ENCODE data around the gene UQCC2. TPM values are rescaled to one million over a fixed set of nuclear protein-coding genes. Genes with fewer than 3 reads are reported as not detected.
A peak's percentile ranks its signal among the peaks of the same experiment; 100 is the strongest.

Gene UQCC2
- total and polyA plus RNA-seq, 2 of the 4 experiments (the other 2 are of a cell fraction), result 13.8 to 34.5 TPM

DNA sequence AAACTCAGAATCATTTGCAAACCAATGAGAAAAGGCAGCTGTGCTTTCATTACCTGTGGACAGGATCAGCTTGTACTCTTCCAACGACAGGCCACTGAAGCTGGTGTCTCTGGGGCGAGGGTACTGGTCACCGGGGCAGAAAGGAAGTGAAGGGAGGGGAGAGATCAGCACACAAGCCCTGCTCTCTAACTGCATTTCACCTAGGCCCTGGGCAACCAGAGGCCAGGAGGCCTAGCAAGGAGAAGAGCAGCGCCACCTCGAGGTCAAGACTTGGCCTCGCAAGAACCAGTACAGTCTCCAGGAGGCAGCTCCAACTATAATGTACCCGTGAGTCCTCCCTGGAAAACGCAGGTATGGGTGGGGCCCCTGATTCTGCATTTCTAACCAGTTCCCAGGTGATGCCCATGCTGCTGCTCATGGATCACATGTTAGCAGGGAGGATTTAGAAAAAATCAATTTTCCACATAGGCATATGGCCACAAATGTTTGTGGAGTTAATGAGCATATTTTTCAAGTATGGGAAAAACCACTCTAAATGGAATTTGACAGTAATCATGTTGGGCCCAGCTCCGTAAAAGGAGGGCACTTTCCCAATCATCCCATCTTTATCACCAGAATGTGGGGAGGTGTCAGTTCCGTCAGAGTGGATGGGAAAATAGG, 11.0 kb downstream of the UQCC2 start (continued):
- TF ChIP-seq POLR2A (IDR thresholded peaks at IDR 0.05; ENCODE audit: low read depth, low read length) (no peak), BHLHE40 (IDR thresholded peaks at IDR 0.05; ENCODE audit: low read depth, low read length) (no peak), MAFK (IDR thresholded peaks at IDR 0.05; ENCODE audit: low read depth, low read length) (no peak), RAD21 (IDR thresholded peaks at IDR 0.05; ENCODE audit: low read length) (peak; percentile 80), NFE2L2 (IDR thresholded peaks at IDR 0.05; ENCODE audit: low read depth, low read length) (no peak), SMC3 (IDR thresholded peaks at IDR 0.05; ENCODE audit: low read depth, low read length) (peak; percentile 83)

DNA sequence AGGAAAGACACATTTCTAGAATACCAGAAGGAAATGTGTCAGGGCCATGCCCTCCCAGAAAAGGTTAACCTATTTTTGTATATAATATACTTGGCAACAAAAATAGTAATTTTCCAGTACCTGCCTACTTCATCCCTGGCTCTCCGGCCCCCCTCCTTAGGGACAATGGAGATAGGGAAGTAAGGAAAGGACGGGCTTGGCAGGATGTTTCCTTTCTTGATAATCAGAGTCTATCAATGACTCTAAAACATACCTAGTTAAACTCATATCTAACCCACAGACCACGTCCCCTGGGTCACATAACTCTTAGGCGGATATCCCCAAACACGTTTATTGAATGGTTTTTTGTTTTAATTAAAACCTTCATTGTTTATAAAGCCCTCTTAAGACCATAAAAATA, 11.8 kb downstream of the UQCC2 start:
- H3K9ac ChIP-seq (ENCODE audit: low read depth, low read length), result no peak overlapping the region
- no peak overlapping the region for H2BK120ac ChIP-seq (ENCODE audit: low read depth, low read length)
- no peaks in the 10 kb centered on the region for H3K27me3 ChIP-seq (ENCODE audit: control insufficient read depth, insufficient read depth, low read length)
- H2BK20ac ChIP-seq (ENCODE audit: low read depth, low read length), result no peak overlapping the region
- peaks cover 12% of the 10 kb centered on the region for H3K4me1 ChIP-seq (ENCODE audit: control insufficient read depth, insufficient read depth, low read length)
- H4K91ac ChIP-seq (ENCODE audit: insufficient read depth, low read depth, low read length), result no peak overlapping the region
- in situ Hi-C loops (cut with MboI; ENCODE audit: low sequenced_read_pairs), result loop anchor here (5.0 to 10.0 kb wide), 2 partner anchors 112 to 245 kb away; partner anchors contain the start of gene ZBTB9
- no peak overlapping the region for H2AFZ ChIP-seq (replicated peaks; ENCODE audit: low read length, poor library complexity)
- no peak overlapping the region for H3K14ac ChIP-seq (replicated peaks; ENCODE audit: low read depth, low read length)
- H2AK5ac ChIP-seq (ENCODE audit: low read depth, low read length), result no peak overlapping the region
- no peak overlapping the region for H4K8ac ChIP-seq (ENCODE audit: low read depth in 2 of 2, low read length in 2 of 2)
- POLR2A ChIA-PET (ENCODE audit: unreplicated experiment), result no interaction called here
- no peak overlapping the region for H2BK15ac ChIP-seq (ENCODE audit: low read depth, low read length)
- CTCF ChIA-PET, result interaction anchor here (0.7 to 2.7 kb wide), 2 partner anchors 8 to 110 kb away, joined by 3 to 21 read pairs; no protein-coding TSS in a partner anchor
- ATAC-seq (ENCODE audit: low read depth), result no peak
- H3K4me2 ChIP-seq (ENCODE audit: low read depth, low read length), result no peak overlapping the region
- DNase-seq, result no peak
- H4K5ac ChIP-seq (ENCODE audit: low read depth, low read length), result no peak overlapping the region
- no peak overlapping the region for H3K56ac ChIP-seq (ENCODE audit: extremely low read depth, insufficient read depth, low read length)
- no peaks in the 10 kb centered on the region for H3K9me3 ChIP-seq (ENCODE audit: control insufficient read depth, insufficient read depth, low read length)
- H3K79me1 ChIP-seq (ENCODE audit: low read depth in 1 of 2, low read length in 2 of 2), result peaks cover 5 to 45% of the 10 kb centered on the region in 2 experiments; a peak in 2 of 4 replicates
- no peak overlapping the region for H3K18ac ChIP-seq (ENCODE audit: low read depth, low read length)
- peaks cover 8% of the 10 kb centered on the region; the same call in 1 of the 2 replicates for H4K20me1 ChIP-seq (ENCODE audit: insufficient read depth, low read length)
- H3K9me1 ChIP-seq (ENCODE audit: insufficient read depth, low read length), result peaks cover 18% of the 10 kb centered on the region
- intact Hi-C loops (cut with micrococcal nuclease), result loop anchor here (1.0 kb wide), 2 partner anchors 110 to 114 kb away; no protein-coding TSS in a partner anchor
- BruUV-seq (replicated peaks), result no TSS peak
- H2BK5ac ChIP-seq (ENCODE audit: low read depth, low read length, poor library complexity, severe bottlenecking), result no peak overlapping the region
- H3K27ac ChIP-seq (ENCODE audit: insufficient read depth, low read length), result no peak overlapping the region
- peaks cover 16% of the 10 kb centered on the region for H3K36me3 ChIP-seq (ENCODE audit: control insufficient read depth, insufficient read depth, low read length)
- H3K4ac ChIP-seq (ENCODE audit: low read depth, low read length), result no peak overlapping the region
- WGBS, 2 experiments (ENCODE audit: extremely low coverage in 2 of 2, insufficient read length in 1 of 2), result 84% methylated on average over 3 of the region's 5 CpGs; no CpG with 5 or more reads in 1 of the 2 experiments
- H3K23ac ChIP-seq (ENCODE audit: low read depth, low read length), result no peak overlapping the region
- no peak overlapping the region for H2AK9ac ChIP-seq (replicated peaks; ENCODE audit: low read depth, low read length, poor library complexity)
- dilution Hi-C loops (cut with HindIII; ENCODE audit: low sequenced_read_pairs, unreplicated experiment), result no loop called here
- no peak overlapping the region for H3K4me3 ChIP-seq (ENCODE audit: insufficient read depth, low read depth, low read length)
- TF ChIP-seq, protein P1, sequence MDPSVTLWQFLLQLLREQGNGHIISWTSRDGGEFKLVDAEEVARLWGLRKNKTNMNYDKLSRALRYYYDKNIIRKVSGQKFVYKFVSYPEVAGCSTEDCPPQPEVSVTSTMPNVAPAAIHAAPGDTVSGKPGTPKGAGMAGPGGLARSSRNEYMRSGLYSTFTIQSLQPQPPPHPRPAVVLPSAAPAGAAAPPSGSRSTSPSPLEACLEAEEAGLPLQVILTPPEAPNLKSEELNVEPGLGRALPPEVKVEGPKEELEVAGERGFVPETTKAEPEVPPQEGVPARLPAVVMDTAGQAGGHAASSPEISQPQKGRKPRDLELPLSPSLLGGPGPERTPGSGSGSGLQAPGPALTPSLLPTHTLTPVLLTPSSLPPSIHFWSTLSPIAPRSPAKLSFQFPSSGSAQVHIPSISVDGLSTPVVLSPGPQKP (IDR thresholded peaks at IDR 0.05; ENCODE audit: borderline replicate concordance, low read depth, low read length), result no peak
- TF ChIP-seq, protein P2, sequence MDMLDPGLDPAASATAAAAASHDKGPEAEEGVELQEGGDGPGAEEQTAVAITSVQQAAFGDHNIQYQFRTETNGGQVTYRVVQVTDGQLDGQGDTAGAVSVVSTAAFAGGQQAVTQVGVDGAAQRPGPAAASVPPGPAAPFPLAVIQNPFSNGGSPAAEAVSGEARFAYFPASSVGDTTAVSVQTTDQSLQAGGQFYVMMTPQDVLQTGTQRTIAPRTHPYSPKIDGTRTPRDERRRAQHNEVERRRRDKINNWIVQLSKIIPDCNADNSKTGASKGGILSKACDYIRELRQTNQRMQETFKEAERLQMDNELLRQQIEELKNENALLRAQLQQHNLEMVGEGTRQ (IDR thresholded peaks at IDR 0.05; ENCODE audit: low read depth, low read length), result no peak
- no peak for TF ChIP-seq FOS (IDR thresholded peaks at IDR 0.05; ENCODE audit: low read depth, low read length)
- TF ChIP-seq BHLHE40 (IDR thresholded peaks at IDR 0.05; ENCODE audit: low read depth, low read length), result no peak
- TF ChIP-seq SMC3 (IDR thresholded peaks at IDR 0.05; ENCODE audit: low read depth, low read length), result no peak
- no peak for TF ChIP-seq MXI1 (IDR thresholded peaks at IDR 0.05; ENCODE audit: borderline replicate concordance, low read depth, low read length)
- no peak for TF ChIP-seq CHD1 (IDR thresholded peaks at IDR 0.05; ENCODE audit: low read depth, low read length)
- no peak for TF ChIP-seq RFX5 (IDR thresholded peaks at IDR 0.05; ENCODE audit: low read depth, low read length)
- no peak for TF ChIP-seq RCOR1 (IDR thresholded peaks at IDR 0.05; ENCODE audit: insufficient replicate concordance, low read length)
- TF ChIP-seq MAFK (IDR thresholded peaks at IDR 0.05; ENCODE audit: low read depth, low read length), result no peak

Data from IMR-90 (cell line).